WTC11 (cell line): Measurements from ENCODE around the gene ITSN1. TPM values are rescaled to one million over a fixed set of nuclear protein-coding genes. Genes with fewer than 3 reads are reported as not detected.
A peak's percentile ranks its signal among the peaks of the same experiment; 100 is the strongest.

Experiments
- ATAC-seq: fragments of 200-7000 bp; cut with Tn5 transposase; 2 replicates; pipeline ENCODE4 v1.10.0; 2021; ENCODE audit warnings: mild to moderate bottlenecking, moderate library complexity
- CTCF ChIA-PET: fragments of 300-600 bp; sonication (Branson Sonifier 250); formaldehyde crosslinking; loops from one replicate; lab custom pipeline; 2021; ENCODE audit warnings: antibody characterized with exemption; lab: Charles Lee
- POLR2A ChIA-PET: fragments of 350-600 bp; sonication (Branson Sonifier 250); formaldehyde crosslinking; loops from one replicate; lab custom pipeline; 2021; ENCODE audit warnings: antibody characterized with exemption; lab: Charles Lee
- DNase-seq: peaks from one replicate; pipeline ENCODE4 v3.0.0; 2021; ENCODE audit warnings: low spot score
- H3K27ac Mint-ChIP-seq: 2 replicates; pipeline ENCODE4 v1.8.0; 2021; ENCODE audit warnings: mixed read lengths
- H3K27me3 Mint-ChIP-seq: 2 replicates; pipeline ENCODE4 v1.8.0; 2021; ENCODE audit warnings: low read depth, mild to moderate bottlenecking, moderate library complexity, mixed read lengths
- H3K36me3 Mint-ChIP-seq: 2 replicates; pipeline ENCODE4 v1.8.0; 2021; ENCODE audit warnings: mixed read lengths
- H3K4me1 Mint-ChIP-seq: 2 replicates; pipeline ENCODE4 v1.8.0; 2022; ENCODE audit warnings: mixed read lengths
- H3K4me3 Mint-ChIP-seq: 2 replicates; pipeline ENCODE4 v1.8.0; 2021; ENCODE audit warnings: mild to moderate bottlenecking, moderate library complexity, mixed read lengths
- H3K9me3 Mint-ChIP-seq: 2 replicates; pipeline ENCODE4 v1.8.0; 2021; ENCODE audit warnings: mixed read lengths
- ATF1 ChIP-seq: sonication (generic); formaldehyde crosslinking; IDR thresholded peaks from 2 replicates; pipeline ENCODE4 v1.8.1; 2023; ENCODE audit warnings: mild to moderate bottlenecking, moderate library complexity, missing genetic modification reagents
- ATF6 ChIP-seq: sonication (generic); formaldehyde crosslinking; IDR thresholded peaks from 2 replicates; pipeline ENCODE4 v1.8.1; 2023; ENCODE audit warnings: mild to moderate bottlenecking, missing genetic modification reagents
- CBFB ChIP-seq: sonication (generic); formaldehyde crosslinking; IDR thresholded peaks from 2 replicates; pipeline ENCODE4 v1.8.1; 2022; ENCODE audit warnings: mild to moderate bottlenecking, low read depth, missing genetic modification reagents
- E2F4 ChIP-seq: sonication (generic); formaldehyde crosslinking; IDR thresholded peaks from 2 replicates; pipeline ENCODE4 v1.8.1; 2022; ENCODE audit warnings: low read depth, mild to moderate bottlenecking, moderate library complexity, missing genetic modification reagents, borderline replicate concordance
- FOXK1 ChIP-seq: sonication (generic); formaldehyde crosslinking; IDR thresholded peaks from 2 replicates; pipeline ENCODE4 v1.8.0; 2022; ENCODE audit warnings: mild to moderate bottlenecking, moderate library complexity, missing genetic modification reagents
- FOXP1 ChIP-seq: sonication (generic); formaldehyde crosslinking; IDR thresholded peaks from 2 replicates; pipeline ENCODE4 v1.8.0; 2022; ENCODE audit warnings: missing genetic modification reagents, mild to moderate bottlenecking, moderate library complexity, borderline replicate concordance
- GTF2I ChIP-seq: fragments of 250-450 bp; sonication (Bioruptor Pico); conservative IDR thresholded peaks from 2 replicates; pipeline ENCODE4 v1.4.0; 2021; ENCODE audit warnings: mild to moderate bottlenecking
- MLX ChIP-seq: sonication (generic); formaldehyde crosslinking; IDR thresholded peaks from 2 replicates; pipeline ENCODE4 v1.8.1; 2023; ENCODE audit warnings: mild to moderate bottlenecking, missing genetic modification reagents, moderate library complexity
- MXD4 ChIP-seq: fragments of 250-450 bp; sonication (Bioruptor Pico); IDR thresholded peaks from 2 replicates; pipeline ENCODE4 v1.8.0; 2021; ENCODE audit warnings: mild to moderate bottlenecking, moderate library complexity, borderline replicate concordance
- NFE2L1 ChIP-seq: sonication (generic); formaldehyde crosslinking; IDR thresholded peaks from 2 replicates; pipeline ENCODE4 v1.8.1; 2023; ENCODE audit warnings: missing genetic modification reagents
- NFYB ChIP-seq: sonication (generic); formaldehyde crosslinking; conservative IDR thresholded peaks from 2 replicates; pipeline ENCODE4 v1.8.0; 2022; ENCODE audit warnings: low read depth, missing genetic modification reagents
- PREB ChIP-seq: sonication (generic); formaldehyde crosslinking; IDR thresholded peaks from 2 replicates; pipeline ENCODE4 v1.8.1; 2022; ENCODE audit warnings: mild to moderate bottlenecking, missing genetic modification reagents, moderate library complexity, borderline replicate concordance
- RELA ChIP-seq: sonication (generic); formaldehyde crosslinking; IDR thresholded peaks from 2 replicates; pipeline ENCODE4 v1.8.1; 2022; ENCODE audit warnings: missing genetic modification reagents, mild to moderate bottlenecking, borderline replicate concordance
- SMAD4 ChIP-seq: sonication (generic); formaldehyde crosslinking; IDR thresholded peaks from 2 replicates; pipeline ENCODE4 v1.8.0; 2022; ENCODE audit warnings: mild to moderate bottlenecking, missing genetic modification reagents
- SOX15 ChIP-seq: fragments of 250-450 bp; sonication (Bioruptor Pico); IDR thresholded peaks from 2 replicates; pipeline ENCODE4 v1.9.0; 2021; ENCODE audit warnings: mild to moderate bottlenecking
- ZNF121 ChIP-seq: sonication (generic); formaldehyde crosslinking; IDR thresholded peaks from 2 replicates; pipeline ENCODE4 v1.8.0; 2023; ENCODE audit warnings: missing genetic modification reagents
- ZNF219 ChIP-seq: sonication (generic); formaldehyde crosslinking; IDR thresholded peaks from 2 replicates; pipeline ENCODE4 v1.8.0; 2023; ENCODE audit warnings: missing genetic modification reagents, mild to moderate bottlenecking, borderline replicate concordance
- ZNF281 ChIP-seq: sonication (generic); formaldehyde crosslinking; IDR thresholded peaks from 2 replicates; pipeline ENCODE4 v1.8.0; 2023; ENCODE audit warnings: mild to moderate bottlenecking, missing genetic modification reagents
- ZNF671 ChIP-seq: fragments of 250-450 bp; sonication (Bioruptor Pico); IDR thresholded peaks from 2 replicates; pipeline ENCODE4 v1.8.0; 2021; ENCODE audit warnings: mild to moderate bottlenecking
- ZSCAN18 ChIP-seq: fragments of 250-450 bp; sonication (Bioruptor Pico); IDR thresholded peaks from 2 replicates; pipeline ENCODE4 v2.1.2; 2022; ENCODE audit warnings: mild to moderate bottlenecking, moderate library complexity
- total RNA-seq: library from RNA; stranded (reverse); gene quantifications from 3 replicates; pipeline ENCODE4 v1.2.3, GENCODE V29; 2021
- TF ChIP-seq, protein P1 (sequence below): fragments of 200-600 bp; IDR thresholded peaks from 2 replicates; pipeline ENCODE4 v1.8.0; 2022; ENCODE audit warnings: antibody characterized with exemption

ITSN1 gene
- total RNA-seq, 1 experiment from 2014 or later: 69.6 TPM

DNA sequence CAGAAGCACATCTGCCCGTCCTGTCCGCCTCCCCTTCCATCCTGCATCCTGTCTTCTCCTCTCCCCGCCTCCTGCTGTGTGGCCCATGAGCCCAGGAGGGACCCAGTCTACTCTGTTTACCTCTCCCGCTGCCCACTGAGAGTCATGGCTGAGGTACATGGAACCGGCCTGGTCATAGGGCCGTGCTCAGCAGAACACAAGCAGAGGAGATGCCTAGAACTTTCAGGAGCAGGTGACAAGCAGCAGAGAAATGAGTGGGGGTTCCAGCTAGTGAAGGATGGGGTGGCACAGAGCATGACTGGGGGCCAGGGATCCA is 202.5 kb downstream of the ITSN1 start (continued):
- TF ChIP-seq ZSCAN18 (CRISPR knock-in tag) (no peak), SMAD4 (CRISPR knock-in tag) (no peak), RELA (no peak)
- TF ChIP-seq, all 79 proteins: peak for 0

DNA sequence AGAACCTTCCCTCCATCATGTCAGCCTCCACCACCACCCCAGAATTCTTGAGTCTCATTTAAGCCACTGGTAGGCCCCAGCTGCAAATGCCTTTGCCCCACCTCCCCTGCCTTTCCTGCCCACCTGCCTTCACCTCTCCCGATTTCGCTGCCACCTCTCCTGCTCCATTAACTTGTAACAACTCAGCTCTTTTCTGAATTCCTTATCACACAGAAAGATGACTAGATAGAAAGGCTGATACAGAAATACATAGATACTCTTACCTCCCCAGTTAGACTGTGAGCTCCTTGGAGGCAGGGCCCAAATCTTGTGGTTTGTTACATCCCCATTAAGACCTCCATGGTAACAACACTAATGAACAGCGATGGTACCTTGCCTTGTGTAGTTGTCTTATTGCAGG is 203.8 kb downstream of the ITSN1 start:
- Mint-ChIP-seq H3K4me1 (peaks cover 21% of the 10 kb centered on the region), H3K4me3 (no peak overlapping the region), H3K9me3 (peaks cover 8% of the 10 kb centered on the region), H3K27me3 (no peaks in the 10 kb centered on the region), H3K27ac (peak overlapping the region; percentile 32; the same call in 1 of the 2 replicates), H3K36me3 (peaks cover 7% of the 10 kb centered on the region; the same call in 1 of the 2 replicates)
- POLR2A ChIA-PET: no interaction called here
- TF ChIP-seq ATF6 (CRISPR knock-in tag): no peak
- TF ChIP-seq CBFB: no peak
- TF ChIP-seq ATF1 (CRISPR knock-in tag): no peak
- TF ChIP-seq RELA: no peak
- no peak for TF ChIP-seq PREB (CRISPR knock-in tag)
- TF ChIP-seq, protein P1, sequence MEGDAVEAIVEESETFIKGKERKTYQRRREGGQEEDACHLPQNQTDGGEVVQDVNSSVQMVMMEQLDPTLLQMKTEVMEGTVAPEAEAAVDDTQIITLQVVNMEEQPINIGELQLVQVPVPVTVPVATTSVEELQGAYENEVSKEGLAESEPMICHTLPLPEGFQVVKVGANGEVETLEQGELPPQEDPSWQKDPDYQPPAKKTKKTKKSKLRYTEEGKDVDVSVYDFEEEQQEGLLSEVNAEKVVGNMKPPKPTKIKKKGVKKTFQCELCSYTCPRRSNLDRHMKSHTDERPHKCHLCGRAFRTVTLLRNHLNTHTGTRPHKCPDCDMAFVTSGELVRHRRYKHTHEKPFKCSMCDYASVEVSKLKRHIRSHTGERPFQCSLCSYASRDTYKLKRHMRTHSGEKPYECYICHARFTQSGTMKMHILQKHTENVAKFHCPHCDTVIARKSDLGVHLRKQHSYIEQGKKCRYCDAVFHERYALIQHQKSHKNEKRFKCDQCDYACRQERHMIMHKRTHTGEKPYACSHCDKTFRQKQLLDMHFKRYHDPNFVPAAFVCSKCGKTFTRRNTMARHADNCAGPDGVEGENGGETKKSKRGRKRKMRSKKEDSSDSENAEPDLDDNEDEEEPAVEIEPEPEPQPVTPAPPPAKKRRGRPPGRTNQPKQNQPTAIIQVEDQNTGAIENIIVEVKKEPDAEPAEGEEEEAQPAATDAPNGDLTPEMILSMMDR: no peak
- no peak for TF ChIP-seq FOXP1 (CRISPR knock-in tag)
- no peak for TF ChIP-seq ZNF219 (CRISPR knock-in tag)
- no peak for TF ChIP-seq MXD4 (CRISPR knock-in tag)
- TF ChIP-seq GTF2I: no peak
- no peak for TF ChIP-seq ZNF281 (CRISPR knock-in tag)
- TF ChIP-seq FOXK1 (CRISPR knock-in tag): no peak
- no peak for TF ChIP-seq ZNF671 (CRISPR knock-in tag)
- TF ChIP-seq MLX (CRISPR knock-in tag): no peak
- TF ChIP-seq NFE2L1 (CRISPR knock-in tag): no peak
- no peak for TF ChIP-seq E2F4
- TF ChIP-seq NFYB: no peak
- TF ChIP-seq SOX15: no peak
- TF ChIP-seq ZNF121 (CRISPR knock-in tag): no peak
- ATAC-seq: no peak
- CTCF ChIA-PET: interaction anchor here (1.6 kb wide), 1 partner anchor 46 kb away, joined by 4 read pairs; no protein-coding TSS in a partner anchor
- no peak for DNase-seq
